H1 (cell line): ENCODE measurements around the gene ADSS1. TPM values are rescaled to one million over a fixed set of nuclear protein-coding genes. Genes with fewer than 3 reads are reported as not detected.

Source experiments
- CTCF ChIA-PET: fragments of 300-600 bp; sonication (Branson Sonifier 250); formaldehyde crosslinking; loops from one replicate; lab custom pipeline; 2021; ENCODE audit not compliant: partially characterized antibody; lab: Charles Lee
- POLR2A ChIA-PET: fragments of 300-600 bp; sonication (Branson Sonifier 250); formaldehyde crosslinking; loops from one replicate; lab custom pipeline; 2021; ENCODE audit warnings: inconsistent platforms; ENCODE audit not compliant: partially characterized antibody; lab: Charles Lee
- DNase-seq, 2 experiments: peaks; one replicate each; pipeline versions ENCODE4 v3.0.0 to v3.0.0-alpha.2; 2010 to 2022; ENCODE audit warnings: low spot score in 2 of 2, low read depth in 1 of 2, mixed read lengths in 1 of 2
- FAIRE-seq: peaks from 2 replicates; lab custom pipeline; 2011; peaks lifted over from hg19 to GRCh38; lab: Jason Lieb, UNC
- H2AFZ ChIP-seq: 2 replicates; pipeline ENCODE4 v1.8.1; 2012; ENCODE audit warnings: low read length, inconsistent platforms
- H2AK5ac ChIP-seq: 2 replicates; pipeline ENCODE4 v1.6.1; 2013; ENCODE audit warnings: low read depth, low read length
- H2BK120ac ChIP-seq: replicated peaks from 2 replicates; pipeline ENCODE3; 2013; ENCODE audit warnings: low read depth, low read length, inconsistent platforms
- H2BK12ac ChIP-seq: 2 replicates; pipeline ENCODE4 v1.6.1; 2013; ENCODE audit warnings: low read depth, low read length
- H2BK15ac ChIP-seq: 2 replicates; pipeline ENCODE4 v1.6.1; 2013; ENCODE audit warnings: low read length
- H2BK20ac ChIP-seq: 2 replicates; pipeline ENCODE4 v1.6.1; 2013; ENCODE audit warnings: low read length
- H2BK5ac ChIP-seq: 2 replicates; pipeline ENCODE4 v1.6.1; 2013; ENCODE audit warnings: low read depth, low read length
- H3K14ac ChIP-seq: 2 replicates; pipeline ENCODE4 v1.6.1; 2013; ENCODE audit warnings: inconsistent platforms; ENCODE audit not compliant: insufficient read length
- H3K18ac ChIP-seq: 2 replicates; pipeline ENCODE4 v1.6.1; 2013; ENCODE audit warnings: low read length; ENCODE audit errors: extremely low read depth
- H3K23ac ChIP-seq: 2 replicates; pipeline ENCODE4 v1.6.1; 2013; ENCODE audit warnings: inconsistent platforms; ENCODE audit not compliant: insufficient read length
- H3K23me2 ChIP-seq: 2 replicates; pipeline ENCODE4 v1.6.1; 2013; ENCODE audit warnings: low read depth, low read length
- H3K27ac ChIP-seq: 2 replicates; pipeline ENCODE4 v1.6.1; 2011; ENCODE audit warnings: low read depth, low read length, inconsistent platforms
- H3K27me3 ChIP-seq, 4 experiments: replicated peaks in 1 of 4; 1 replicate in 1 of 4; 2 replicates in 3 of 4; pipeline versions ENCODE4 v1.6.1 to v1.8.1; 2011 to 2013; ENCODE audit warnings: low read length in 3 of 4, mild to moderate bottlenecking in 3 of 4, inconsistent platforms in 2 of 4, mixed read lengths in 2 of 4, moderate library complexity in 1 of 4; ENCODE audit not compliant: control insufficient read depth in 3 of 4, insufficient read depth in 3 of 4; ENCODE audit errors: extremely low read depth in 1 of 4
- H3K36me3 ChIP-seq, 4 experiments: 2 replicates each; pipeline versions ENCODE4 v1.6.1 to v1.8.1; 2011 to 2013; ENCODE audit warnings: mild to moderate bottlenecking in 4 of 4, low read length in 3 of 4, moderate library complexity in 2 of 4, control low read depth in 1 of 4, inconsistent platforms in 1 of 4; ENCODE audit not compliant: insufficient read depth in 4 of 4, control insufficient read depth in 2 of 4
- H3K4ac ChIP-seq: replicated peaks from 2 replicates; pipeline ENCODE3; 2013; ENCODE audit warnings: low read length, low read depth, mixed read lengths, inconsistent platforms; ENCODE audit not compliant: insufficient read length
- H3K4me1 ChIP-seq, 4 experiments: replicated peaks in 1 of 4; 1 replicate in 1 of 4; 2 replicates in 3 of 4; pipeline versions ENCODE4 v1.6.1 to v1.8.1; 2011 to 2013; ENCODE audit warnings: low read length in 3 of 4, inconsistent platforms in 2 of 4, mixed read lengths in 1 of 4; ENCODE audit not compliant: insufficient read depth in 4 of 4, control insufficient read depth in 3 of 4
- H3K4me2 ChIP-seq, 2 experiments: 2 replicates each; pipeline versions ENCODE4 v1.6.1 to v1.8.1; 2011 to 2013; ENCODE audit warnings: low read depth in 2 of 2, low read length in 2 of 2, control low read depth in 1 of 2, inconsistent platforms in 1 of 2, mild to moderate bottlenecking in 1 of 2; ENCODE audit not compliant: insufficient read depth in 1 of 2
- H3K4me3 ChIP-seq, 4 experiments: fragments of 200-600, 300-600 bp in 1 of 4; sonication (generic), shearing (Covaris generic), sonication (Bioruptor Twin) in 1 of 4; 2 replicates each; pipeline versions ENCODE4 v1.5.1 to v1.8.1; 2011 to 2016; ENCODE audit warnings: low read length in 4 of 4, low read depth in 3 of 4, control low read depth in 2 of 4, inconsistent platforms in 2 of 4, mild to moderate bottlenecking in 2 of 4, mixed read lengths in 1 of 4, moderate library complexity in 1 of 4; ENCODE audit not compliant: insufficient read depth in 2 of 4; ENCODE audit errors: extremely low read depth in 1 of 4
- H3K56ac ChIP-seq: replicated peaks from 2 replicates; pipeline ENCODE3; 2013; ENCODE audit warnings: low read depth, mild to moderate bottlenecking, mixed read lengths, low read length, inconsistent platforms; ENCODE audit not compliant: insufficient read length
- H3K79me1 ChIP-seq: 2 replicates; pipeline ENCODE4 v1.6.1; 2013; ENCODE audit warnings: low read depth, low read length, control low read depth
- H3K79me2 ChIP-seq, 2 experiments: 2 replicates each; pipeline versions ENCODE4 v1.6.1 to v1.8.1; 2012 to 2013; ENCODE audit warnings: low read length in 2 of 2, mild to moderate bottlenecking in 2 of 2, inconsistent platforms in 1 of 2; ENCODE audit not compliant: insufficient read depth in 2 of 2, control insufficient read depth in 1 of 2
- H3K9ac ChIP-seq, 4 experiments: replicated peaks in 1 of 4; 1 replicate in 1 of 4; 2 replicates in 3 of 4; pipeline versions ENCODE4 v1.6.1 to v1.8.1; 2011 to 2013; ENCODE audit warnings: low read depth in 3 of 4, low read length in 3 of 4, control low read depth in 2 of 4, mild to moderate bottlenecking in 2 of 4, moderate library complexity in 2 of 4, inconsistent platforms in 1 of 4; ENCODE audit errors: extremely low read depth in 1 of 4
- H3K9me3 ChIP-seq, 2 experiments: 2 replicates each; pipeline versions ENCODE4 v1.6.1 to v1.8.1; 2012 to 2013; ENCODE audit warnings: mild to moderate bottlenecking in 2 of 2, moderate library complexity in 2 of 2, control low read depth in 1 of 2, inconsistent platforms in 1 of 2, low read depth in 1 of 2, low read length in 1 of 2, mixed read lengths in 1 of 2; ENCODE audit not compliant: insufficient read depth in 2 of 2
- H4K20me1 ChIP-seq, 2 experiments: replicated peaks in 1 of 2; 2 replicates each; pipeline versions ENCODE3 to v1.8.1; 2011 to 2013; ENCODE audit warnings: inconsistent platforms in 2 of 2, low read length in 2 of 2, mild to moderate bottlenecking in 1 of 2; ENCODE audit not compliant: insufficient read depth in 2 of 2, control insufficient read depth in 1 of 2
- H4K5ac ChIP-seq: 2 replicates; pipeline ENCODE4 v1.6.1; 2013; ENCODE audit warnings: low read length, low read depth, mixed read lengths, inconsistent platforms; ENCODE audit not compliant: insufficient read length
- H4K8ac ChIP-seq: 2 replicates; pipeline ENCODE4 v1.8.0; 2013; ENCODE audit warnings: mild to moderate bottlenecking, moderate library complexity, low read length, inconsistent platforms; ENCODE audit not compliant: insufficient read depth; ENCODE audit errors: extremely low read depth
- H4K91ac ChIP-seq: replicated peaks from 2 replicates; pipeline ENCODE3; 2013; ENCODE audit warnings: low read length, mixed read lengths, inconsistent platforms; ENCODE audit not compliant: insufficient read length
- BCL11A ChIP-seq, 2 experiments: IDR thresholded peaks; one replicate each; pipeline ENCODE4 v1.6.1; 2011; ENCODE audit warnings: low read depth in 2 of 2, low read length in 2 of 2, mild to moderate bottlenecking in 2 of 2
- CBX8 ChIP-seq: fragments of 300-800, 300-1000 bp; sonication (generic); IDR thresholded peaks from 2 replicates; pipeline ENCODE4 v1.7.1; 2016; ENCODE audit warnings: low read depth, low read length, borderline replicate concordance
- FOSL1 ChIP-seq: IDR thresholded peaks from 2 replicates; pipeline ENCODE4 v1.6.1; 2011; ENCODE audit warnings: mild to moderate bottlenecking, low read depth, low read length, moderate library complexity; ENCODE audit not compliant: insufficient read depth
- RXRA ChIP-seq: IDR thresholded peaks from 2 replicates; pipeline ENCODE4 v1.6.1; 2011; ENCODE audit warnings: low read depth, mild to moderate bottlenecking, low read length, moderate library complexity; ENCODE audit not compliant: insufficient read depth
- SP1 ChIP-seq: IDR thresholded peaks from 2 replicates; pipeline ENCODE4 v1.6.1; 2011; ENCODE audit warnings: low read depth, low read length
- TCF12 ChIP-seq: IDR thresholded peaks from 2 replicates; pipeline ENCODE4 v1.6.1; 2011; ENCODE audit warnings: low read depth, mild to moderate bottlenecking, low read length
- ZNF274 ChIP-seq: IDR thresholded peaks from 2 replicates; pipeline ENCODE4 v1.7.0; 2012; ENCODE audit warnings: low read length, borderline replicate concordance; ENCODE audit errors: extremely low read depth
- WGBS, 2 experiments: shearing (Covaris generic) in 1 of 2; methylation state at CpG; one replicate each; pipeline versions ENCODE4 v1.1.6 to v1.1.7; 2013 to 2015; ENCODE audit warnings: low lambda C conversion rate in 2 of 2, mixed read lengths in 2 of 2, inconsistent platforms in 1 of 2, low coverage in 1 of 2, missing lambda C conversion rate in 1 of 2; ENCODE audit not compliant: insufficient replicate concordance in 2 of 2, insufficient coverage in 1 of 2, insufficient read length in 1 of 2; ENCODE audit errors: extremely low coverage in 1 of 2, missing lambda C conversion rate in 1 of 2; 5-methylcytosine and 5-hydroxymethylcytosine counted together
- polyA plus RNA-seq, 7 experiments: library from polyadenylated mRNA; depleted of rRNA in 3 of 7; stranded (reverse) in 5 of 7; unstranded in 2 of 7; fragments of >200 nt in 5 of 7; fragments of 200-250 nt in 2 of 7; gene quantifications; 1 replicate in 5 of 7; 2 replicates in 1 of 7; 4 replicates in 1 of 7; pipeline versions ENCODE4 v1.2.1 to v1.2.3, GENCODE V29; 2011 to 2013; ENCODE audit warnings: missing spikeins in 2 of 7, mixed read lengths in 2 of 7
- total RNA-seq: library from RNA; stranded (reverse); fragmentation: NEBNext Ultra II Directional; extraction: Animal tissue kit (Norgen Biotek cat#: 25700); gene quantifications from 2 replicates; pipeline ENCODE4 v1.2.1, GENCODE V29; 2021

The ADSS1 gene
- total and polyA plus RNA-seq, 2 of the 8 experiments (the other 6 are each of a cell fraction or from before 2014, with no cell fraction given) = 7.1 to 7.9 TPM

GRCh38 chr14:104702673-104703072, 21.4 kb upstream of the ADSS1 start:
- 96% methylated on average over 4 of the region's 4 CpGs; no CpG with 5 or more reads in 1 of the 2 experiments for WGBS, 2 experiments
- H3K36me3 ChIP-seq = peaks cover 2 to 29% (median 12%) of the 10 kb centered on the region in 4 experiments; a peak in 6 of 8 replicates
- no peak for TF ChIP-seq SP1
- TF ChIP-seq TCF12 = no peak
- TF ChIP-seq RXRA = no peak
- TF ChIP-seq ZNF274 = no peak
- TF ChIP-seq FOSL1 = no peak
- no peak for TF ChIP-seq CBX8
- no peak for TF ChIP-seq BCL11A (IDR thresholded peaks at IDR 0.05; ENCODE audit: low read depth in 2 of 2, low read length in 2 of 2)

More at GRCh38 chr14:104702673-104703072, 21.4 kb upstream of the ADSS1 start:
- no peak overlapping the region for H3K56ac ChIP-seq
- FAIRE-seq (no peak), DNase-seq (no peak)
- peaks cover 6 to 17% of the 10 kb centered on the region in 2 experiments for H3K9me3 ChIP-seq
- no peaks in the 10 kb centered on the region for H3K27me3 ChIP-seq
- H3K23me2 ChIP-seq = no peaks in the 10 kb centered on the region; the same call in 1 of the 2 replicates
- no peak overlapping the region for H2BK5ac ChIP-seq
- H4K20me1 ChIP-seq = peaks cover 0 to 36% of the 10 kb centered on the region in 2 experiments
- H3K4me3 ChIP-seq = no peak overlapping the region
- H2BK20ac ChIP-seq = no peak overlapping the region
- peaks cover 0 to 19% (median 14%) of the 10 kb centered on the region in 4 experiments; a peak in 5 of 7 replicates for H3K4me1 ChIP-seq
- H3K23ac ChIP-seq = no peak overlapping the region
- ChIA-PET CTCF (interaction anchor here (1.1 to 1.4 kb wide), 4 partner anchors 19 to 123 kb away, joined by 3 to 4 read pairs (median 3); no protein-coding TSS in a partner anchor), POLR2A (interaction anchor here (1.1 to 2.1 kb wide), 5 partner anchors 8 to 33 kb away, joined by 3 to 7 read pairs (median 4); no protein-coding TSS in a partner anchor)
- H2BK120ac ChIP-seq = no peak overlapping the region
- H2BK15ac ChIP-seq = no peak overlapping the region
- 0 out of 2 replicates have a peak, but pooled peaks cover 2% of the 10 kb centered on the region for H3K79me1 ChIP-seq
- H3K79me2 ChIP-seq = no peaks in the 10 kb centered on the region
- H2AK5ac ChIP-seq = no peak overlapping the region
- no peak overlapping the region for H2BK12ac ChIP-seq
- H4K91ac ChIP-seq = no peak overlapping the region
- no peak overlapping the region for H2AFZ ChIP-seq
- no peak overlapping the region for H4K8ac ChIP-seq
- H3K18ac ChIP-seq = no peak overlapping the region
- no peak overlapping the region for H3K14ac ChIP-seq
- H3K9ac ChIP-seq = no peak overlapping the region
- H3K4me2 ChIP-seq = no peak overlapping the region
- H3K4ac ChIP-seq = no peak overlapping the region
- no peak overlapping the region for H3K27ac ChIP-seq
- H4K5ac ChIP-seq = no peak overlapping the region
